Fibroblast of pulmonary artery (primary cell): ENCODE measurements around the gene PPARGC1A.

Experiments
- DNase-seq: peaks from one replicate; pipeline ENCODE4 v3.0.0-alpha.2; 2010; ENCODE audit warnings: low read depth
- H3K4me3 ChIP-seq: replicated peaks from 2 replicates; pipeline ENCODE4 v1.5.1; 2011; ENCODE audit warnings: low read depth, mild to moderate bottlenecking, control low read depth, low read length, moderate library complexity
- CTCF ChIP-seq: IDR thresholded peaks from 2 replicates; pipeline ENCODE4 v1.5.1; 2011; ENCODE audit warnings: mild to moderate bottlenecking, control low read depth, low read length, inconsistent platforms; ENCODE audit errors: missing control alignments

Gene PPARGC1A

GRCh38 chr4:23900636-23901035 is 10.8 kb upstream of the PPARGC1A start:
- H3K4me3 ChIP-seq = no peak overlapping the region
- no peak for DNase-seq
- no peak for TF ChIP-seq CTCF

GRCh38 chr4:23899565-23899964 is 9.7 kb upstream of the PPARGC1A start:
- no peak for DNase-seq
- TF ChIP-seq CTCF = no peak
- H3K4me3 ChIP-seq = no peak overlapping the region

- H3K4me3 ChIP-seq = no peak overlapping the region
- TF ChIP-seq CTCF = no peak
- no peak for DNase-seq
Observed at GRCh38 chr4:23897564-23898109, 7.8 kb upstream of the PPARGC1A start.

- no peak for DNase-seq
- no peak overlapping the region for H3K4me3 ChIP-seq
- TF ChIP-seq CTCF = no peak
Observed at GRCh38 chr4:23894021-23894420, 4.2 kb upstream of the PPARGC1A start.

- TF ChIP-seq CTCF = no peak
- no peak for DNase-seq
- no peak overlapping the region for H3K4me3 ChIP-seq
Observed at GRCh38 chr4:23891064-23891421, 1.2 kb upstream of the PPARGC1A start.

DNA sequence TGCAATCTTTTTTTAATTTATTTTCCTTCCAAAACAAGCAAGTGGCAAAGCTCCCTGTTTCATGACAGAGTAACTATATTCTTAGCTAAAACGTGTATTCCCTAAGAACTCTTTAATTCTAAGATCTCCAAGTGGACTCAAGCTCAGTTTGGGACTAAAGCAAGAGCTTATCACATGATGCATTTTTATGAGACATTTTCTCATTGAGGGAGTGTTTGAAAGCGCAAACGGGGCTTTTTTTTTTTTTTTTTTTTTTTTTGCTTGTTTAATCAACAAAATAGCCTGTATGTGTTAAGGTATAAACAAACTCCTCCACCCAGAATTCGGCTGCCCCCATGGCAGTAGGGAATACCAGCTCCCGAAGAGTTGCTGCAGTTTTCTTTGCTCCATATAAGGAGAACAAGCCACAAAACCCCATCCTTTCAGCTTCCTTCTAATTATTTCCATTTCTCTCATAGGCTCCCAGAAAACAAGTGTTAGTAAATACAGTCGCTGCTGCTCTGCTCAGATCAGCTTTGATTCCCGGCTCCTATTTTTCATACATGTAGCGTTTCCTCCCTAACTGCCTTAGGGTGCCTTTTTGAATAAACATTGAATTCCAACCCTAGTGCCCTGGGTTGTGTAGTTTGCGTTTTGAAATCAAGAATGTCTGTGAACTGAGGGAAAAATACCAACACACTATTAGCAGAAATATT is 669 bp upstream of the PPARGC1A start:
- H3K4me3 ChIP-seq = no peak overlapping the region
- no peak for DNase-seq
- TF ChIP-seq CTCF = no peak

- DNase-seq = no peak
- no peak for TF ChIP-seq CTCF
- H3K4me3 ChIP-seq = peak overlapping the region; percentile 47
Observed at GRCh38 chr4:23889391-23889790, 456 bp downstream of the PPARGC1A start.
